KOPT-K1 (cell line): Measurements from ENCODE around the gene TPP1.

Experiments
- H3K27ac ChIP-seq: fragments of 200-600 bp; sonication (generic); 2 replicates; pipeline ENCODE4 v1.5.1; 2016; ENCODE audit warnings: antibody characterized with exemption, mild to moderate bottlenecking, low read depth, low read length; ENCODE audit not compliant: poor library complexity, severe bottlenecking
- H3K36me3 ChIP-seq: fragments of 200-600 bp; sonication (generic); 2 replicates; pipeline ENCODE4 v1.5.1; 2017; ENCODE audit warnings: antibody characterized with exemption, mild to moderate bottlenecking, low read length, moderate library complexity; ENCODE audit not compliant: insufficient read depth
- H3K9me3 ChIP-seq: fragments of 200-600 bp; sonication (generic); 2 replicates; pipeline ENCODE4 v1.5.1; 2017; ENCODE audit warnings: antibody characterized with exemption, low read length, mild to moderate bottlenecking; ENCODE audit not compliant: insufficient read depth, poor library complexity, severe bottlenecking

Gene TPP1

GRCh38 chr11:6602096-6602940 lies 16.9 kb downstream of the TPP1 start:
- H3K9me3 ChIP-seq, result no peaks in the 10 kb centered on the region
- peak overlapping the region; percentile 70 for H3K27ac ChIP-seq
- peaks cover 51% of the 10 kb centered on the region for H3K36me3 ChIP-seq

DNA sequence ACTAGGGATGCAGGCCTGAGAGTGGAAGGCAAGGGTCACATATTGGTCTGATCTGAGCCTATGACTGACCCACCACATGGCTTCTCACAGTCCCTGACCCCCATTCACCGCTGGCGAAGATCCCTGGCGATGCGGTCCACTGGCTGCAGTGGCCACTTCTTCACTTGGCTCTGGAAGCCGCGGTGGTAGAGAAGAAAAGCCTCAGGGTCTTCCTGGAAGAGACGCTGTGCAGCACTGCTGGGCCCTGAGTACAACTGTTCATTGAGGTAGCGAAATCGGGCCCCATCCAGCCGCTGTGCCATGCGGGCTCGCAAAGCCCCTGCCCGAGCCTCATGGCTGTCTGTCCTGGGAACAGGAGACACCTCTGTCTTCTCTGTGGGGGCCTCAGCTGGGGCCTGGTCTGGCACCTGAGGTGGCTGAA lies 18.2 kb downstream of the TPP1 start:
- Histone ChIP-seq H3K9me3 (no peaks in the 10 kb centered on the region), H3K36me3 (peaks cover 62% of the 10 kb centered on the region), H3K27ac (no peak overlapping the region)

GRCh38 chr11:6599881-6600390 lies 19.3 kb downstream of the TPP1 start:
- H3K36me3 ChIP-seq, result peaks cover 72% of the 10 kb centered on the region
- no peak overlapping the region for H3K27ac ChIP-seq
- no peaks in the 10 kb centered on the region for H3K9me3 ChIP-seq

GRCh38 chr11:6599449-6599848 lies 19.8 kb downstream of the TPP1 start:
- H3K9me3 ChIP-seq, result no peaks in the 10 kb centered on the region
- H3K27ac ChIP-seq, result no peak overlapping the region
- H3K36me3 ChIP-seq, result peaks cover 76% of the 10 kb centered on the region

DNA sequence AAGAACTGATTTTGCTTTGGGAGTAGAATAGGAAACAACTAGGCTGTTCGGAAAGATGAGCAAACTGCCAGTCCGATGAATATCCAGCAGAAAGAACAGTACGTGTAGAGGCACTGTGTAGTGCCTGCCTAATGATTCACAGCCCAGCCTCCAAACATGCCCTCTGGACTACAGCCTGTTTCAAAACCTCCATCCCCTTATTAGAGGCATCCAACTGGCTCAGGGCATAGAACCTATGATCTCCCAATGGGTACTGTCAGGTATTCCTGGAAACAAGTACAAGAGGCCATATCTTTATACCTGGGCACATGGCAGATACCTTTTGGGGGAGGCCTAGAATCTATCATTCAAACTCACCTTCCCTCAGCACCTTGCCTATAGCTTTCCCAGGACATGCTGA lies 20.7 kb downstream of the TPP1 start:
- Histone ChIP-seq H3K27ac (no peak overlapping the region), H3K9me3 (no peaks in the 10 kb centered on the region), H3K36me3 (peaks cover 83% of the 10 kb centered on the region)

DNA sequence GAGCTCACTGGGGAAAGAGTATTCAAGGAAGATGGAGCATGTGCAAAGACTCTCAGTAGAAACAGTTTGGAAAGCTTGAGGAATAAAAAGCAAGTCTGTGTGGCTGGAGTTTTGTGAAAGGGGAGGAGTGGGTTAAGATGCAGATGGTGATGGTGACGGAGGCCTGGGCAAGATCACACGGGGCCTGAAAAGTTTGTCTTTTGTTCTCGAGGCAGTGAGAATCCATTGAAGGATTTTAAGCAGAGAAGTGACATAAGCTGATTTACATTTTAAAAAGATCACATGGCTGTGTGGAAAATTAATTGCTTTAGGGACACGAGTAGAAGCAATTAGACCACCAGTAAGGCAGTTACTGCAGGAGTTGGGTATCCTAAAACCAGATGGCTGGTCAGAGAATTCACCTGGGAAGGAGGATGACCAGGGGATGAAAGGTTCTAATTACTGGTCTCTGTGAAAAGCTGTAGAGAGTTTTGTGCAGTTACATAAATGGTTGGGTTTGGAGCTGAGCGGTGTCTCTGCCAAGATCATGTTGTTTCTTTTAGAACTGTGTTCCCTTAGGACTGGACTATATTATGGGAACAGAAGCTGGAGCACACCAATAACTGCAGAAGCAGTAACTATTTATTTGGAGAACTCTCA lies 22.9 kb downstream of the TPP1 start:
- H3K36me3 ChIP-seq, result peaks cover 95% of the 10 kb centered on the region
- H3K27ac ChIP-seq, result no peak overlapping the region
- H3K9me3 ChIP-seq, result no peaks in the 10 kb centered on the region

DNA sequence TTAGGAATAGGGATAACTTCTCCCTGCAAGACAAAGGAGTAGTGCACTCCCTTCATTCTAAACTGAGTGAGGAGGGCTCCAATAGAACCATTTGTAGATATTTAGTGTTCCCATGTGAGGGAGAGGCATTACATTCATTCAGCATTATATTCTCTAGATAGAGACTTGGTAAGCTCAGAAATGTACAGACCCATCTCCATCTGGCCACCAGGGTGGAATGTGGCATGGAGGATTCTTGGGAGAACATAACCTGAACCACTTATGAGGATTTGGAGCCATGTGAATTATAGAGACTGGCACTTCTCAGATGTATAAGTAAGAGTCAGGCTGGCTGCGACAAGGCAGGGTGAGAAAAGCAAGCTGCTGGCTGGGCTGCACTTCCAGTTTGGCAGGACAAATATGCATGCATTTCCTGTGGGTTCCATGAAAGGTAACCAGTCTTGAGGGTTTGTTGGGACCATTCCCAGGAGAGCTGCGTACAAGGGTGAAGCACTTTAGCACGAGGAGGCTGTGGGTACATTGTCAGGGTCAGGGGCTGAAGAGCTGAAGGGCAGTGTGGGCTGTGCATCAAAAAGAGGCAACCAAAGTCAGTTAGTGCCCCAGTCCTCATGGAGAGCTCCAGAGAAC lies 25.0 kb downstream of the TPP1 start:
- Histone ChIP-seq H3K9me3 (no peaks in the 10 kb centered on the region), H3K36me3 (peaks cover 75% of the 10 kb centered on the region), H3K27ac (no peak overlapping the region)

DNA sequence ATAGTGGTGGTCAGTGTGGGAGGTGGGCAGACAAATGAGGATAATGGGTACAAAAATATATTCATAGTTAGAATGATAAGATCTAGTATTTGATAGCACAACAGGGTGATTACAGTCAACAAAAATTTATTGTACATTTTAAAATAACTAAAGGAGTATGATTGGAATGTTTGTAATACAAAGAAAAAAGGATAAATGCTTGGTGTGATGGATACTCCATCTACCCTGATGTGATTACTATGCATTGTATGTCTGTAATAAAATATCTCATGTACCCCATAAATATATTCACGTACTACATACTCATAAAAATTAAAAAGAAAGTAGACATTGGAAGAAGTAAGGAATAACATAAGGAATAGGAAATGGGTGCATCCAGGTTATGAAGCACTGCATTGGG lies 31.2 kb downstream of the TPP1 start:
- peaks cover 20% of the 10 kb centered on the region for H3K9me3 ChIP-seq
- H3K36me3 ChIP-seq, result peaks cover 18% of the 10 kb centered on the region; the same call in 1 of the 2 replicates
- H3K27ac ChIP-seq, result no peak overlapping the region

- Histone ChIP-seq H3K27ac (no peak overlapping the region), H3K9me3 (peaks cover 20% of the 10 kb centered on the region), H3K36me3 (peaks cover 12% of the 10 kb centered on the region; the same call in 1 of the 2 replicates)
Measured at GRCh38 chr11:6587360-6587953, 31.8 kb downstream of the TPP1 start.

GRCh38 chr11:6586434-6587359 lies 32.5 kb downstream of the TPP1 start:
- peaks cover 5% of the 10 kb centered on the region; the same call in 1 of the 2 replicates for H3K36me3 ChIP-seq
- no peak overlapping the region for H3K27ac ChIP-seq
- H3K9me3 ChIP-seq, result peaks cover 20% of the 10 kb centered on the region

DNA sequence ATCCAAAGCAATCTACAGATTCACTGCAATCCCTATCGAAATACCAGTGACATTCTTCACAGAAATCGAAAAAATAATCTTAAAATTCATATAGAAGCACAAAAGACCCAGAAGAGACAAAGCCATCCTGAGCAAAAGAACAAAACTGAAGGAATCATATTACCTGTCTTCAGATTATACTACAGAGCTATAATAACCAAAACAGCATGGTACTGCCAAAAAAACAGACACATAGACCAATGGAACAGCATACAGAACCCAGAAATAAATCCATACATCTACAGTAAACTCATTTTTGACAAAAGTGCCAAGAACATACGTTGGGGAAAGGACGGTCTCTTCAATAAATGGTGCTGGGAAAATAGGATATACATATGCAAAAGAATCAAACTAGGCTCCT lies 34.7 kb downstream of the TPP1 start:
- Histone ChIP-seq H3K9me3 (peaks cover 20% of the 10 kb centered on the region), H3K27ac (no peak overlapping the region)

DNA sequence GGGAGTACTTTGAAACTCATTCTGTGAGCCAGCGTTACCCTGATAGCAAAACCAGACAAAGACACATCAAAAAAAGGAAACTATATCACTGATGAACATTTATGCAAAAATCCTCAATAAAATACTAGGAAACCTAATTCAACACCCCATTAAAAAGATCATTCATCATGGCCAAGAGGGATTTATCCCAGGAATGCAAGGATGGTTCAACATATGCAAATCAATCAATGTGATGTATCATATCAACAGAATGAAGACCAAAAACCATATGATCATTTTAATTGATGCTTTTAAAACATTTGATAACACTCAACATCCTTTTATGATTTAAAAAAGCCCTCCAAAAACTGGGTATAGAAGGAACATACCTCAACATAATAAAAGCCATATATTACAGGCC lies 35.6 kb downstream of the TPP1 start:
- no peaks in the 10 kb centered on the region for H3K36me3 ChIP-seq
- no peak overlapping the region for H3K27ac ChIP-seq
- peaks cover 20% of the 10 kb centered on the region for H3K9me3 ChIP-seq

More for the DNA sequence above, 34.7 kb downstream of the TPP1 start:
- H3K36me3 ChIP-seq, result no peaks in the 10 kb centered on the region

- Histone ChIP-seq H3K36me3 (no peaks in the 10 kb centered on the region), H3K27ac (no peak overlapping the region), H3K9me3 (peaks cover 16% of the 10 kb centered on the region)
Measured at GRCh38 chr11:6579681-6580080, 39.5 kb downstream of the TPP1 start.

- no peak overlapping the region for H3K27ac ChIP-seq
- no peaks in the 10 kb centered on the region for H3K36me3 ChIP-seq
- H3K9me3 ChIP-seq, result peaks cover under 1% of the 10 kb centered on the region
Measured at GRCh38 chr11:6578134-6578533, 41.1 kb downstream of the TPP1 start.
